HG03103 (cell line): ENCODE measurements around the gene SLC25A42.
"Not testable (repeated sequence)": the region's sequence is repeated elsewhere in the genome, so short reads cannot be mapped to it uniquely, and the experiment has no call there.

Experiments
- ATAC-seq: cut with Tn5 transposase; IDR thresholded peaks from one replicate; pipeline ENCODE4 v1.9.1; 2021; ENCODE audit warnings: low read depth; ENCODE audit not compliant: unreplicated experiment

SLC25A42 gene

GRCh38 chr19:19131989-19132388, 68.2 kb downstream of the SLC25A42 start:
- no peak for ATAC-seq

- ATAC-seq: no peak
Measured at GRCh38 chr19:19132912-19133311, 69.1 kb downstream of the SLC25A42 start.

GRCh38 chr19:19133985-19134384, 70.2 kb downstream of the SLC25A42 start:
- no peak for ATAC-seq

GRCh38 chr19:19134687-19135158, 70.9 kb downstream of the SLC25A42 start:
- no peak for ATAC-seq

GRCh38 chr19:19135713-19136112, 71.9 kb downstream of the SLC25A42 start:
- not testable (repeated sequence) for ATAC-seq

GRCh38 chr19:19137556-19138108, 73.8 kb downstream of the SLC25A42 start:
- no peak for ATAC-seq

- peak; percentile 94 for ATAC-seq
Measured at GRCh38 chr19:19138109-19138981, 74.6 kb downstream of the SLC25A42 start, which contains the start of gene TMEM161A. TMEM161A (minus strand) TSS chr19:19138478; CDS start chr19:19138428, 50 bp downstream.

- no peak for ATAC-seq
Measured at GRCh38 chr19:19139876-19140229, 76.1 kb downstream of the SLC25A42 start.

GRCh38 chr19:19140476-19140875, 76.7 kb downstream of the SLC25A42 start:
- ATAC-seq: no peak

- ATAC-seq: no peak
Measured at GRCh38 chr19:19142347-19142746, 78.6 kb downstream of the SLC25A42 start.

- ATAC-seq: no peak
Measured at GRCh38 chr19:19145281-19145680, 81.5 kb downstream of the SLC25A42 start.

- ATAC-seq: no peak
Measured at GRCh38 chr19:19145684-19146608, 82.2 kb downstream of the SLC25A42 start.

GRCh38 chr19:19146865-19147264, 83.1 kb downstream of the SLC25A42 start:
- ATAC-seq: no peak

- ATAC-seq: no peak
Measured at GRCh38 chr19:19147344-19147743, 83.5 kb downstream of the SLC25A42 start.

- not testable (repeated sequence) for ATAC-seq
Measured at GRCh38 chr19:19148504-19148903, 84.7 kb downstream of the SLC25A42 start.

- no peak for ATAC-seq
Measured at GRCh38 chr19:19149435-19149834, 85.6 kb downstream of the SLC25A42 start.

- no peak for ATAC-seq
Measured at GRCh38 chr19:19151418-19151817, 87.6 kb downstream of the SLC25A42 start.

GRCh38 chr19:19152668-19153384, 89.0 kb downstream of the SLC25A42 start:
- ATAC-seq: no peak

GRCh38 chr19:19154768-19155494, 91.1 kb downstream of the SLC25A42 start:
- ATAC-seq: no peak
